ENCODE data around the gene CHRNA5.
"Not testable (repeated sequence)": the region's sequence is repeated elsewhere in the genome, so short reads cannot be mapped to it uniquely, and the experiment has no call there.

Gene CHRNA5

DNA sequence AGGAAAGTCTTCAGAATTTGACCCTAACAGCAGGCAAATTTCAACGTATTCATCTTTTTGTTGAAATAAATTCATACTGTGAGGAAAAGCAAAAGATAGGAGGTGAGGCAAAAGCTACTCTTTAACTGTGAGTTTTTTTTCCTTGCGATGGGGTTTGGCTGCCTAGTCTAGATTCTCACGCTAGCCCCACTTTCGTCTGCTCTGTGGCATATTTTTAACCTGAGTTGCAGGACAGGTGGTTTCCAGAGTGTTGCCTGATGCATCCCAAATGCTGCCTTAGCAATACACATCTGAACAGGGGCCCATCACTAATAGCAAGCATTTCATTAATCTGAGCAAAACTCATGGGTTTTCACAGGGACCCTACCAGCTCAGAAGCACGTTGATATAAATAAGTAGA lies 13.4 kb upstream of the CHRNA5 start:
- H2AFZ ChIP-seq (ENCODE audit: low read depth, low read length), result no peak overlapping the region

GRCh38 chr15:78552597-78552996 lies 12.7 kb upstream of the CHRNA5 start:
- Histone ChIP-seq H2BK12ac (ENCODE audit: low read length in 2 of 2) (no peak overlapping the region), H3K36me3 (ENCODE audit: control insufficient read depth in 1 of 2, insufficient read depth in 2 of 2, low read depth in 1 of 2, low read length in 2 of 2) (peaks cover 16 to 36% of the 10 kb centered on the region in 2 experiments), H3K23ac (ENCODE audit: low read length in 2 of 2) (no peak overlapping the region), H2AFZ (ENCODE audit: low read depth, low read length) (no peak overlapping the region), H2BK15ac (ENCODE audit: low read depth, poor library complexity, severe bottlenecking) (no peak overlapping the region), H3K9me3 (ENCODE audit: control insufficient read depth, low read length) (no peaks in the 10 kb centered on the region), H3K14ac (ENCODE audit: low read length in 2 of 2) (no peak overlapping the region), H3K9ac (ENCODE audit: low read length) (no peak overlapping the region), H3K4me1 (ENCODE audit: control insufficient read depth, insufficient read depth, low read depth, low read length) (no peaks in the 10 kb centered on the region), H2BK5ac (ENCODE audit: low read depth, low read length, poor library complexity, severe bottlenecking) (no peak overlapping the region), H3K4me2 (ENCODE audit: low read length, poor library complexity, severe bottlenecking) (no peak overlapping the region), H3K4me3 (ENCODE audit: insufficient read depth in 1 of 2, low read depth in 1 of 2, low read length in 2 of 2) (no peak overlapping the region), H2AK5ac (ENCODE audit: low read length, severe bottlenecking) (no peak overlapping the region), H3K4ac (ENCODE audit: low read depth in 1 of 2, low read length in 2 of 2) (no peak overlapping the region), H3K27me3 (ENCODE audit: control insufficient read depth in 1 of 2, insufficient read depth in 1 of 2, low read length in 2 of 2) (no peaks in the 10 kb centered on the region), H3K79me1 (replicated peaks; ENCODE audit: low read length, poor library complexity, severe bottlenecking) (no peaks in the 10 kb centered on the region), H3K18ac (ENCODE audit: low read depth in 1 of 2, low read length in 2 of 2) (no peak overlapping the region), H4K91ac (ENCODE audit: low read length) (no peak overlapping the region), H2BK120ac (ENCODE audit: low read depth, low read length) (no peak overlapping the region), H4K8ac (ENCODE audit: low read length) (no peak overlapping the region), H3K27ac (ENCODE audit: low read length, poor library complexity, severe bottlenecking) (no peak overlapping the region)
- DNase-seq, result no peak
- 82% methylated on average over 5 of the region's 5 CpGs for WGBS

More for the DNA sequence above, 13.4 kb upstream of the CHRNA5 start:
- H3K36me3 ChIP-seq (ENCODE audit: control insufficient read depth in 1 of 2, insufficient read depth in 2 of 2, low read depth in 1 of 2, low read length in 2 of 2), result peaks cover 19 to 43% of the 10 kb centered on the region in 2 experiments
- no peak overlapping the region for H4K8ac ChIP-seq (ENCODE audit: low read length)
- H4K91ac ChIP-seq (ENCODE audit: low read length), result no peak overlapping the region
- no peak overlapping the region for H3K18ac ChIP-seq (ENCODE audit: low read depth in 1 of 2, low read length in 2 of 2)
- H3K4ac ChIP-seq (ENCODE audit: low read depth in 1 of 2, low read length in 2 of 2), result no peak overlapping the region
- no peak overlapping the region for H2BK5ac ChIP-seq (ENCODE audit: low read depth, low read length, poor library complexity, severe bottlenecking)
- H3K9me3 ChIP-seq (ENCODE audit: control insufficient read depth, low read length), result no peaks in the 10 kb centered on the region
- H2BK120ac ChIP-seq (ENCODE audit: low read depth, low read length), result no peak overlapping the region
- H3K27me3 ChIP-seq (ENCODE audit: control insufficient read depth in 1 of 2, insufficient read depth in 1 of 2, low read length in 2 of 2), result no peaks in the 10 kb centered on the region
- H3K9ac ChIP-seq (ENCODE audit: low read length), result no peak overlapping the region
- DNase-seq, result no peak
- no peak overlapping the region for H2BK15ac ChIP-seq (ENCODE audit: low read depth, poor library complexity, severe bottlenecking)
- H3K14ac ChIP-seq (ENCODE audit: low read length in 2 of 2), result no peak overlapping the region
- H3K4me3 ChIP-seq (ENCODE audit: insufficient read depth in 1 of 2, low read depth in 1 of 2, low read length in 2 of 2), result no peak overlapping the region
- no peak overlapping the region for H3K27ac ChIP-seq (ENCODE audit: low read length, poor library complexity, severe bottlenecking)
- no peaks in the 10 kb centered on the region for H3K4me1 ChIP-seq (ENCODE audit: control insufficient read depth, insufficient read depth, low read depth, low read length)
- no peaks in the 10 kb centered on the region for H3K79me1 ChIP-seq (replicated peaks; ENCODE audit: low read length, poor library complexity, severe bottlenecking)
- H3K4me2 ChIP-seq (ENCODE audit: low read length, poor library complexity, severe bottlenecking), result no peak overlapping the region
- H2AK5ac ChIP-seq (ENCODE audit: low read length, severe bottlenecking), result no peak overlapping the region
- WGBS, result 98% methylated on average over 4 of the region's 5 CpGs
- H2BK12ac ChIP-seq (ENCODE audit: low read length in 2 of 2), result no peak overlapping the region
- no peak overlapping the region for H3K23ac ChIP-seq (ENCODE audit: low read length in 2 of 2)

- not testable (repeated sequence) for H3K4me1 ChIP-seq (ENCODE audit: control insufficient read depth, insufficient read depth, low read depth, low read length); H4K8ac ChIP-seq (ENCODE audit: low read length); H2BK120ac ChIP-seq (ENCODE audit: low read depth, low read length); H3K79me1 ChIP-seq (replicated peaks; ENCODE audit: low read length, poor library complexity, severe bottlenecking); H2AK5ac ChIP-seq (ENCODE audit: low read length, severe bottlenecking); H3K4me3 ChIP-seq (ENCODE audit: insufficient read depth in 1 of 2, low read depth in 1 of 2, low read length in 2 of 2); H2AFZ ChIP-seq (ENCODE audit: low read depth, low read length); H3K9me3 ChIP-seq (ENCODE audit: control insufficient read depth, low read length); H2BK5ac ChIP-seq (ENCODE audit: low read depth, low read length, poor library complexity, severe bottlenecking); DNase-seq; H3K4me2 ChIP-seq (ENCODE audit: low read length, poor library complexity, severe bottlenecking); H3K27ac ChIP-seq (ENCODE audit: low read length, poor library complexity, severe bottlenecking); H3K4ac ChIP-seq (ENCODE audit: low read depth in 1 of 2, low read length in 2 of 2); H2BK15ac ChIP-seq (ENCODE audit: low read depth, poor library complexity, severe bottlenecking); H2BK12ac ChIP-seq (ENCODE audit: low read length in 2 of 2); H3K14ac ChIP-seq (ENCODE audit: low read length in 2 of 2); H3K23ac ChIP-seq (ENCODE audit: low read length in 2 of 2); H3K18ac ChIP-seq (ENCODE audit: low read depth in 1 of 2, low read length in 2 of 2); H3K9ac ChIP-seq (ENCODE audit: low read length); H4K91ac ChIP-seq (ENCODE audit: low read length); H3K36me3 ChIP-seq (ENCODE audit: control insufficient read depth in 1 of 2, insufficient read depth in 2 of 2, low read depth in 1 of 2, low read length in 2 of 2)
- H3K27me3 ChIP-seq (ENCODE audit: control insufficient read depth in 1 of 2, insufficient read depth in 1 of 2, low read length in 2 of 2), result peaks cover 3 to 29% of the 10 kb centered on the region in 2 experiments
- WGBS, result 97% methylated on average over 9 of the region's 10 CpGs
Observed at GRCh38 chr15:78560201-78560600, 5.1 kb upstream of the CHRNA5 start.

GRCh38 chr15:78561490-78561889 lies 3.8 kb upstream of the CHRNA5 start:
- no peak overlapping the region for H3K4me3 ChIP-seq (ENCODE audit: insufficient read depth in 1 of 2, low read depth in 1 of 2, low read length in 2 of 2)
- no peak overlapping the region for H3K4ac ChIP-seq (ENCODE audit: low read depth in 1 of 2, low read length in 2 of 2)
- H3K9ac ChIP-seq (ENCODE audit: low read length), result no peak overlapping the region
- no peak overlapping the region for H2BK15ac ChIP-seq (ENCODE audit: low read depth, poor library complexity, severe bottlenecking)
- no peak for DNase-seq
- H3K36me3 ChIP-seq (ENCODE audit: control insufficient read depth in 1 of 2, insufficient read depth in 2 of 2, low read depth in 1 of 2, low read length in 2 of 2), result no peaks in the 10 kb centered on the region
- H2AFZ ChIP-seq (ENCODE audit: low read depth, low read length), result no peak overlapping the region
- no peak overlapping the region for H3K4me2 ChIP-seq (ENCODE audit: low read length, poor library complexity, severe bottlenecking)
- peaks cover 3 to 29% of the 10 kb centered on the region in 2 experiments for H3K27me3 ChIP-seq (ENCODE audit: control insufficient read depth in 1 of 2, insufficient read depth in 1 of 2, low read length in 2 of 2)
- H3K4me1 ChIP-seq (ENCODE audit: control insufficient read depth, insufficient read depth, low read depth, low read length), result peaks cover 6% of the 10 kb centered on the region
- no peak overlapping the region for H4K8ac ChIP-seq (ENCODE audit: low read length)
- H3K9me3 ChIP-seq (ENCODE audit: control insufficient read depth, low read length), result no peaks in the 10 kb centered on the region
- H3K14ac ChIP-seq (ENCODE audit: low read length in 2 of 2), result no peak overlapping the region
- 92% methylated on average over 5 of the region's 5 CpGs for WGBS
- no peak overlapping the region for H3K18ac ChIP-seq (ENCODE audit: low read depth in 1 of 2, low read length in 2 of 2)
- H3K23ac ChIP-seq (ENCODE audit: low read length in 2 of 2), result no peak overlapping the region
- no peak overlapping the region for H2BK120ac ChIP-seq (ENCODE audit: low read depth, low read length)
- H3K79me1 ChIP-seq (replicated peaks; ENCODE audit: low read length, poor library complexity, severe bottlenecking), result no peaks in the 10 kb centered on the region
- no peak overlapping the region for H4K91ac ChIP-seq (ENCODE audit: low read length)
- no peak overlapping the region for H2BK5ac ChIP-seq (ENCODE audit: low read depth, low read length, poor library complexity, severe bottlenecking)
- no peak overlapping the region for H2AK5ac ChIP-seq (ENCODE audit: low read length, severe bottlenecking)
- H2BK12ac ChIP-seq (ENCODE audit: low read length in 2 of 2), result no peak overlapping the region
- no peak overlapping the region for H3K27ac ChIP-seq (ENCODE audit: low read length, poor library complexity, severe bottlenecking)

Data from mesenchymal stem cell (in vitro differentiated cells and primary cell).